Uterus (tissue), 4 donors: Measurements from ENCODE around the gene CAMK2N1. TPM values are rescaled to one million over a fixed set of nuclear protein-coding genes. Genes with fewer than 3 reads are reported as not detected.

Experiments used
- DNase-seq, 2 donors: peaks; one replicate each; pipeline ENCODE4 v3.0.0-alpha.2; 2019 to 2020
- H3K27ac ChIP-seq, 2 donors: fragments of 200-600 bp; sonication (generic); 1 replicate in 1 of 2; 2 replicates in 1 of 2; pipeline ENCODE4 v1.5.1; 2016 to 2018
- H3K27me3 ChIP-seq, 2 donors: fragments of 200-600 bp; sonication (generic); one replicate each; pipeline ENCODE4 v1.5.1; 2018 to 2019; ENCODE audit warnings: control low read depth in 1 of 2
- H3K36me3 ChIP-seq, 2 donors: fragments of 200-600 bp; sonication (generic); one replicate each; pipeline ENCODE4 v1.5.1; 2019; ENCODE audit warnings: control low read depth in 1 of 2
- H3K4me1 ChIP-seq, 2 donors: fragments of 200-600 bp; sonication (generic); one replicate each; pipeline ENCODE4 v1.5.1; 2018 to 2019; ENCODE audit warnings: control low read depth in 1 of 2
- H3K4me3 ChIP-seq, 2 donors: fragments of 200-600 bp; sonication (generic); 1 replicate in 1 of 2; 2 replicates in 1 of 2; pipeline ENCODE4 v1.5.1; 2018 to 2019; ENCODE audit warnings: mild to moderate bottlenecking in 1 of 2
- H3K9me3 ChIP-seq, 2 donors: fragments of 200-600 bp; sonication (generic); one replicate each; pipeline ENCODE4 v1.5.1; 2019; ENCODE audit warnings: control low read depth in 1 of 2
- POLR2A ChIP-seq, 2 donors: fragments of 450-650 bp; IDR thresholded peaks; one replicate each; pipeline ENCODE4 v1.6.1; 2016; ENCODE audit warnings: antibody characterized with exemption in 2 of 2, mild to moderate bottlenecking in 1 of 2, moderate library complexity in 1 of 2
- intact Hi-C: fragments of 100-400 bp; cut with DNase I; formaldehyde crosslinking; loops from one replicate; pipeline ENCODE4 v1.15.1; 2023; ENCODE audit warnings: low total_unique reads
- total RNA-seq, 4 donors: library from RNA; depleted of rRNA in 3 of 4; stranded (reverse); fragments of >200 nt in 3 of 4; gene quantifications; one replicate each; pipeline versions ENCODE4 v1.1.0 to v1.2.4, GENCODE V29; 2014 to 2023
- TF ChIP-seq, protein P1 (sequence below), 4 experiments: fragments of 200-600 bp in 2 of 4; fragments of 450-650 bp in 2 of 4; sonication (generic) in 2 of 4; IDR thresholded peaks; one replicate each; pipeline ENCODE4 v1.5.1; 2016 to 2019; ENCODE audit warnings: antibody characterized with exemption in 4 of 4, mild to moderate bottlenecking in 2 of 4, moderate library complexity in 1 of 4
- donor health status: DM: yes; HTN: yes; CAD: no.

The CAMK2N1 gene
- total RNA-seq, 4 donors from 2014 or later = 12.6 to 37.3 (median 19.4) TPM

- TF ChIP-seq, protein P1, sequence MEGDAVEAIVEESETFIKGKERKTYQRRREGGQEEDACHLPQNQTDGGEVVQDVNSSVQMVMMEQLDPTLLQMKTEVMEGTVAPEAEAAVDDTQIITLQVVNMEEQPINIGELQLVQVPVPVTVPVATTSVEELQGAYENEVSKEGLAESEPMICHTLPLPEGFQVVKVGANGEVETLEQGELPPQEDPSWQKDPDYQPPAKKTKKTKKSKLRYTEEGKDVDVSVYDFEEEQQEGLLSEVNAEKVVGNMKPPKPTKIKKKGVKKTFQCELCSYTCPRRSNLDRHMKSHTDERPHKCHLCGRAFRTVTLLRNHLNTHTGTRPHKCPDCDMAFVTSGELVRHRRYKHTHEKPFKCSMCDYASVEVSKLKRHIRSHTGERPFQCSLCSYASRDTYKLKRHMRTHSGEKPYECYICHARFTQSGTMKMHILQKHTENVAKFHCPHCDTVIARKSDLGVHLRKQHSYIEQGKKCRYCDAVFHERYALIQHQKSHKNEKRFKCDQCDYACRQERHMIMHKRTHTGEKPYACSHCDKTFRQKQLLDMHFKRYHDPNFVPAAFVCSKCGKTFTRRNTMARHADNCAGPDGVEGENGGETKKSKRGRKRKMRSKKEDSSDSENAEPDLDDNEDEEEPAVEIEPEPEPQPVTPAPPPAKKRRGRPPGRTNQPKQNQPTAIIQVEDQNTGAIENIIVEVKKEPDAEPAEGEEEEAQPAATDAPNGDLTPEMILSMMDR (IDR thresholded peaks at IDR 0.05) = no peak
- no peak for TF ChIP-seq POLR2A (IDR thresholded peaks at IDR 0.05)
- H3K4me1 ChIP-seq = no peaks in the 10 kb centered on the region
- DNase-seq = no peak
- H3K36me3 ChIP-seq = no peaks in the 10 kb centered on the region
- intact Hi-C loops = no loop called here
- no peak overlapping the region for H3K27ac ChIP-seq
- H3K9me3 ChIP-seq = no peaks in the 10 kb centered on the region
- no peaks in the 10 kb centered on the region for H3K27me3 ChIP-seq
- H3K4me3 ChIP-seq = no peak overlapping the region
Observed at GRCh38 chr1:20458717-20459116, 27.3 kb downstream of the CAMK2N1 start.

- Histone ChIP-seq H3K4me3 (no peak overlapping the region), H3K27me3 (no peaks in the 10 kb centered on the region), H3K27ac (no peak overlapping the region), H3K36me3 (no peaks in the 10 kb centered on the region), H3K4me1 (no peaks in the 10 kb centered on the region), H3K9me3 (no peaks in the 10 kb centered on the region)
- TF ChIP-seq, protein P1 (IDR thresholded peaks at IDR 0.05) = no peak
- intact Hi-C loops = no loop called here
- no peak for DNase-seq
Observed at GRCh38 chr1:20454004-20454403, 32.0 kb downstream of the CAMK2N1 start.

DNA sequence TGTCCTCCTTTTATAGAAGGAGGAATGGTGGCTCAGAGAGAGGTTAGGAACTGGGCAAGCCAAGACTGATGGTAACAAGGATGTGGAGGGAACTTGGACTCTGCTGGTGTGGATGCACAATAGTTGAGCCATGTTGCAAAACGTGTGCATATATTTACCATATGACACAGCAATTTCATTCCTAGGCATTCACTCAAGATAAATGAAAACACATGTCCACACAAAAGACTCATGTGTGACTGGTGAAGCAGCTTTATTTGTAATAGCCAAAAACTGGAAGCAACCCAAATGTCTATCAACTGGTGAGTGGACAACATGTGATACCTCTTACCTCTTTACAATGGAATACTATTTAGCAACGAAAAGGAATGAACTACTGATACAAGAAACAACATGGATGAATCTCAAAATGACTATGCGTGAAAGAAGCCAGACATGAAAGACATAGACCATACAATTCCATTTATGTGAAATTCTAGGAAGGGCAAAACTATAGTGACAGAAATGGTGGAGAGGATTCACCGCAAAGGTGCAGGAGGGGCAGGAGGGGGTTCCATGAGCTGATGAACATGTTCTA is 36.2 kb downstream of the CAMK2N1 start:
- TF ChIP-seq POLR2A (IDR thresholded peaks at IDR 0.05) = no peak
- TF ChIP-seq, protein P1 (IDR thresholded peaks at IDR 0.05) = no peak
- Histone ChIP-seq H3K27ac (no peak overlapping the region), H3K27me3 (peaks cover 0 to 5% of the 10 kb centered on the region in 2 donors), H3K4me1 (no peaks in the 10 kb centered on the region), H3K9me3 (no peaks in the 10 kb centered on the region), H3K4me3 (no peak overlapping the region), H3K36me3 (no peaks in the 10 kb centered on the region)
- DNase-seq = no peak
- intact Hi-C loops = no loop called here

GRCh38 chr1:20448671-20449071 is 37.3 kb downstream of the CAMK2N1 start:
- intact Hi-C loops = no loop called here
- H3K27me3 ChIP-seq = peaks cover 0 to 5% of the 10 kb centered on the region in 2 donors

GRCh38 chr1:20447794-20448193 is 38.2 kb downstream of the CAMK2N1 start:
- no peaks in the 10 kb centered on the region for H3K9me3 ChIP-seq
- no peak for TF ChIP-seq POLR2A (IDR thresholded peaks at IDR 0.05)
- no peaks in the 10 kb centered on the region for H3K4me1 ChIP-seq
- H3K4me3 ChIP-seq = no peak overlapping the region
- no peaks in the 10 kb centered on the region for H3K36me3 ChIP-seq
- no peak for DNase-seq
- H3K27ac ChIP-seq = no peak overlapping the region
- H3K27me3 ChIP-seq = peaks cover 0 to 5% of the 10 kb centered on the region in 2 donors
- intact Hi-C loops = no loop called here

More at GRCh38 chr1:20448671-20449071, 37.3 kb downstream of the CAMK2N1 start:
- no peaks in the 10 kb centered on the region for H3K36me3 ChIP-seq
- no peak overlapping the region for H3K4me3 ChIP-seq
- H3K9me3 ChIP-seq = no peaks in the 10 kb centered on the region
- no peak for DNase-seq
- H3K4me1 ChIP-seq = no peaks in the 10 kb centered on the region
- H3K27ac ChIP-seq = no peak overlapping the region
- TF ChIP-seq, protein P1 (IDR thresholded peaks at IDR 0.05) = no peak
- no peak for TF ChIP-seq POLR2A (IDR thresholded peaks at IDR 0.05)

GRCh38 chr1:20446796-20447195 is 39.2 kb downstream of the CAMK2N1 start:
- H3K27me3 ChIP-seq = peaks cover 0 to 5% of the 10 kb centered on the region in 2 donors
- H3K36me3 ChIP-seq = no peaks in the 10 kb centered on the region
- no peak overlapping the region for H3K27ac ChIP-seq
- H3K9me3 ChIP-seq = no peaks in the 10 kb centered on the region
- no peaks in the 10 kb centered on the region for H3K4me1 ChIP-seq
- TF ChIP-seq, protein P1 (IDR thresholded peaks at IDR 0.05) = no peak
- TF ChIP-seq POLR2A (IDR thresholded peaks at IDR 0.05) = no peak
- no peak overlapping the region for H3K4me3 ChIP-seq
- intact Hi-C loops = no loop called here
- DNase-seq = no peak
